GM11168 (cell line): ENCODE measurements around the gene DNAH3.
"Not testable (repeated sequence)": the region's sequence is repeated elsewhere in the genome, so short reads cannot be mapped to it uniquely, and the experiment has no call there.

ENCODE experiments used
- in situ Hi-C: fragments of 300-500 bp; cut with MboI; formaldehyde crosslinking; loops from one replicate; pipeline ENCODE4 v1.12.0; 2022; ENCODE audit warnings: low sequenced_read_pairs; ENCODE audit not compliant: unreplicated experiment

Gene DNAH3

GRCh38 chr16:21078563-21078962 is 72.1 kb downstream of the DNAH3 start:
- in situ Hi-C loops = no loop called here

GRCh38 chr16:21076186-21076883 is 74.3 kb downstream of the DNAH3 start:
- in situ Hi-C loops = no loop called here

- in situ Hi-C loops = no loop called here
Observed at GRCh38 chr16:21075252-21075651, 75.4 kb downstream of the DNAH3 start.

GRCh38 chr16:21072976-21073375 is 77.7 kb downstream of the DNAH3 start:
- in situ Hi-C loops = no loop called here

GRCh38 chr16:21071741-21072140 is 78.9 kb downstream of the DNAH3 start:
- in situ Hi-C loops = no loop called here

GRCh38 chr16:21070564-21070963 is 80.1 kb downstream of the DNAH3 start:
- in situ Hi-C loops = no loop called here

GRCh38 chr16:21069986-21070385 is 80.7 kb downstream of the DNAH3 start:
- in situ Hi-C loops = no loop called here

GRCh38 chr16:21064203-21064602 is 86.4 kb downstream of the DNAH3 start:
- in situ Hi-C loops = no loop called here

- in situ Hi-C loops = not testable (repeated sequence)
Observed at GRCh38 chr16:21063314-21063713, 87.3 kb downstream of the DNAH3 start.

GRCh38 chr16:21060027-21060510 is 90.6 kb downstream of the DNAH3 start:
- in situ Hi-C loops = no loop called here

- in situ Hi-C loops = no loop called here
Observed at GRCh38 chr16:21057875-21058274, 92.8 kb downstream of the DNAH3 start.

GRCh38 chr16:21056396-21056795 is 94.2 kb downstream of the DNAH3 start:
- in situ Hi-C loops = no loop called here

GRCh38 chr16:21055738-21056137 is 94.9 kb downstream of the DNAH3 start:
- in situ Hi-C loops = not testable (repeated sequence)

GRCh38 chr16:21053590-21053989 is 97.1 kb downstream of the DNAH3 start:
- in situ Hi-C loops = no loop called here

GRCh38 chr16:21048091-21048912 is 102.3 kb downstream of the DNAH3 start:
- in situ Hi-C loops = not testable (repeated sequence)

GRCh38 chr16:21038197-21038596 is 112.4 kb downstream of the DNAH3 start:
- in situ Hi-C loops = no loop called here

GRCh38 chr16:21037736-21038135 is 112.9 kb downstream of the DNAH3 start:
- in situ Hi-C loops = no loop called here

- in situ Hi-C loops = no loop called here
Observed at GRCh38 chr16:21037168-21037567, 113.5 kb downstream of the DNAH3 start.

- in situ Hi-C loops = no loop called here
Observed at GRCh38 chr16:21036471-21036870, 114.2 kb downstream of the DNAH3 start.

- in situ Hi-C loops = loop anchor here (5.0 kb wide), 1 partner anchor 81 kb away; no protein-coding TSS in a partner anchor
Observed at GRCh38 chr16:21033704-21034103, 116.9 kb downstream of the DNAH3 start.

- in situ Hi-C loops = loop anchor here (5.0 kb wide), 1 partner anchor 81 kb away; no protein-coding TSS in a partner anchor
Observed at GRCh38 chr16:21033264-21033663, 117.4 kb downstream of the DNAH3 start.
